Skeletal muscle satellite cell (primary cell): Measurements from ENCODE around the gene RALA.
"Not testable (repeated sequence)": the region's sequence is repeated elsewhere in the genome, so short reads cannot be mapped to it uniquely, and the experiment has no call there.

Source experiments
- H3K27me3 ChIP-seq: 2 replicates; pipeline ENCODE4 v1.7.0; 2013; ENCODE audit warnings: low read length; ENCODE audit not compliant: control insufficient read depth, insufficient read depth
- H3K36me3 ChIP-seq: 2 replicates; pipeline ENCODE4 v1.7.0; 2013; ENCODE audit warnings: mild to moderate bottlenecking, control low read depth, low read length; ENCODE audit not compliant: insufficient read depth
- H3K4me1 ChIP-seq: 2 replicates; pipeline ENCODE4 v1.7.0; 2013; ENCODE audit warnings: low read length; ENCODE audit not compliant: control insufficient read depth, insufficient read depth
- H3K4me2 ChIP-seq: 2 replicates; pipeline ENCODE4 v1.7.0; 2013; ENCODE audit warnings: mild to moderate bottlenecking, low read length
- H3K4me3 ChIP-seq: 2 replicates; pipeline ENCODE4 v1.7.0; 2013; ENCODE audit warnings: low read length
- H3K9ac ChIP-seq: 2 replicates; pipeline ENCODE4 v1.7.0; 2013; ENCODE audit warnings: mild to moderate bottlenecking, low read depth, low read length, moderate library complexity
- H3K9me3 ChIP-seq: replicated peaks from 2 replicates; pipeline ENCODE4 v1.7.0; 2013; ENCODE audit warnings: mild to moderate bottlenecking, control low read depth, low read length

RALA gene

DNA sequence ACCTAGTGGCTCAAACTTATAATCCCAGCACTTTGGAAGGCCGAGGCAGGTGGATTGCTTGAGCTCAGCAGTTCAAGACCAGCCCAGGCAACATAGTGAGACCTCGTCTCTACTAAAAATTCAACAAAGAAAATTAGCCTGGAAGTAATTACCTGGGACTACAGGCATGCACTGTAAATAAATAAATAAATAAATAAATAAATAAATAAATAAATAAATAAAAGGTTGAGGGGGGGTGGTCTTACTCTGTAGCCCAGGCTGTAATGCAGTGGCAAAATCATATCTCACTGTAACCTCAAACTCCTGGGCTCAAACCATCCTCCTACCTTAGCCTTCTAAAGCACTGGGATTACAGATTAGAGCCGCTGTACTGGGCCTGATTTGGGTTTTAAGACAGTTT is 50.5 kb downstream of the RALA start:
- Histone ChIP-seq H3K4me2 (no peak overlapping the region), H3K9ac (no peak overlapping the region), H3K36me3 (peaks cover 4% of the 10 kb centered on the region), H3K4me1 (no peaks in the 10 kb centered on the region), H3K9me3 (no peaks in the 10 kb centered on the region), H3K27me3 (no peaks in the 10 kb centered on the region), H3K4me3 (no peak overlapping the region)

DNA sequence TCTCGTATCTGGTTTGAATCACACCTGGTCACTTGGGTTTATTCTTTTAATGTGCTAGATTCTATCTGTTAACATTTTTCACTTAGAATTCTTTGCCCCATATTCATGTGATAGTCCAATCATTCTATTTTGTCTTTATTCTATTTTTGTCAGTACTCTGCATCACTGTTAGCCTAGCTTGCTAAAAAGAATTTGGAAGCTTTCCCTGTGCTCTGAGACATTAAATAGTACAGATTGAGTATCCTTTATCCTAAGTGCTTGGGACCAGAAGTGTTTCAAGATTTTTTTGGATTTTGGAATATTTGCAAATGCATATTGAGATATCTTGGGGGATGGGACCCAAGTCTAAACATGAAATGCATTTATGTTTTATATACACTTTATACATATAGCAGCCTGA is 51.0 kb downstream of the RALA start:
- no peaks in the 10 kb centered on the region for H3K9me3 ChIP-seq
- H3K36me3 ChIP-seq = peaks cover 4% of the 10 kb centered on the region
- no peaks in the 10 kb centered on the region for H3K4me1 ChIP-seq
- no peak overlapping the region for H3K4me3 ChIP-seq
- no peaks in the 10 kb centered on the region for H3K27me3 ChIP-seq
- H3K9ac ChIP-seq = no peak overlapping the region
- no peak overlapping the region for H3K4me2 ChIP-seq

GRCh38 chr7:39676346-39676745 is 53.0 kb downstream of the RALA start:
- no peak overlapping the region for H3K9ac ChIP-seq
- H3K4me2 ChIP-seq = no peak overlapping the region
- H3K36me3 ChIP-seq = peaks cover 4% of the 10 kb centered on the region
- H3K27me3 ChIP-seq = no peaks in the 10 kb centered on the region
- no peak overlapping the region for H3K4me3 ChIP-seq
- no peaks in the 10 kb centered on the region for H3K4me1 ChIP-seq
- no peaks in the 10 kb centered on the region for H3K9me3 ChIP-seq

DNA sequence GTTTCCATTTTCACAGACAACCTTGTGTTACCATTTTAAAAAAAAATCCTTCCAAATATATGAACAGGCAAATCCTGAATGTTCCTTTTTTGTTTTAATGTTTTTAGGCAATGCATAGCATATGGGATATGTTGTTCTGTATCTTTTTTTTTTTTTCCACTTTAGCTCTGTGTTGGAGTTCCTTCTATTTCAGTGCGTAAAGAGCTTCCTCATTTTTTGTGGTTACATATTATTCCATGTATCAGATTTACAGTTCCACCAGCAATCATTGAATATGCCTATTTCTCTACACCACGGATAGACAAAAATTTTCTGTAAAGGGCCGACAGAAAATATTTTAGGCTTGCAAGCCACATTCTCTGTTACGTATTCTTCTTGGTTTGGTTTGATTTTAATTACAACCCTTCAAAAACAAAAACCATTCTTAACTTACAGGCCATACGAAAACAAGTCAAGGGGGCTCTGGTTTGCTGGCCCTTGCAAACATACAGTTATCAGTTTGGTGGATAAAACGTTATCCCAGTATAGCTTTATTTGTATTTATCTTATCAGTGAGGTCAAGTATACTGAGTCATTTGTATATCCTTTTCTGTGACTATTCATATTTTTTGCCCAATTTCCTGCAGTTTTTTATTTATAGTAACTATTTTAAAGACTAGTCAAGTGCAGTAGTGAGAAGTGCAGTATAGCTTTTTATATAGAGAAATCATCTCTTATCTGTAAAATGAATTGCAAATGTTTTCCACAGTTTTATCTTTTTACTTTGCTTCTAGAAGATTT is 55.7 kb downstream of the RALA start:
- H3K27me3 ChIP-seq = no peaks in the 10 kb centered on the region
- no peaks in the 10 kb centered on the region for H3K9me3 ChIP-seq
- no peak overlapping the region for H3K9ac ChIP-seq
- H3K4me2 ChIP-seq = no peak overlapping the region
- H3K4me3 ChIP-seq = no peak overlapping the region
- H3K4me1 ChIP-seq = peaks cover 14% of the 10 kb centered on the region
- H3K36me3 ChIP-seq = peaks cover 4% of the 10 kb centered on the region

- not testable (repeated sequence) for H3K9ac ChIP-seq, H3K4me2 ChIP-seq, H3K4me3 ChIP-seq, H3K27me3 ChIP-seq, H3K9me3 ChIP-seq, H3K36me3 ChIP-seq
- peaks cover 17% of the 10 kb centered on the region for H3K4me1 ChIP-seq
These were observed 56.5 kb downstream of the RALA start for GRCh38 chr7:39679874-39680273.

DNA sequence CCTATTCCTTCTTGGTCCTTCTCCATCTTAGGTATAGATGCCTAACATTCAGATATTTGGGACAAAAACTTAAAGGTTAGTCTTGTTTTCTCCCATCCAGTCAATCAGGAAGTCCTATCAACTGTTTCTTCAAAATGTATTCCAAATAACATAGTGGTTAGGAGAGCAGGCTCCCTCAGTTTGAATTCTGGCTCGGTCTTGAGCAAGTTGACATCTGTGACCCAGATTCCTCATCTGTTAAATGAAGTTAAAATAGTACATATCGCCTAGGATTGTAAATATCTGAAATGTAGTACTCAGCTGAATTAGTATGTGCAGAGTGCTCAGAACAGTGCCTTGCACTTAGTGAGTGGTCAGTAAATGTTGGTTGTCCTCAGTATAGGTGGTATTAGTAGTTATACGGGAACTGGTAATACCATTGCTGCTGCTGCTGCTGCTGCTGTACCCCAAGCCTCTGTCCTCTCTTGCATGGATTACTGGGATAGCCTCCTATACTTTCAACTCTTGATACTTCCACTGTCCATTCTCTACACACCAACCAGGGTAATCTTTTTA is 58.6 kb downstream of the RALA start:
- Histone ChIP-seq H3K36me3 (peaks cover under 1% of the 10 kb centered on the region), H3K4me2 (no peak overlapping the region), H3K4me3 (no peak overlapping the region), H3K27me3 (no peaks in the 10 kb centered on the region), H3K9me3 (no peaks in the 10 kb centered on the region), H3K9ac (no peak overlapping the region), H3K4me1 (peaks cover 21% of the 10 kb centered on the region)

DNA sequence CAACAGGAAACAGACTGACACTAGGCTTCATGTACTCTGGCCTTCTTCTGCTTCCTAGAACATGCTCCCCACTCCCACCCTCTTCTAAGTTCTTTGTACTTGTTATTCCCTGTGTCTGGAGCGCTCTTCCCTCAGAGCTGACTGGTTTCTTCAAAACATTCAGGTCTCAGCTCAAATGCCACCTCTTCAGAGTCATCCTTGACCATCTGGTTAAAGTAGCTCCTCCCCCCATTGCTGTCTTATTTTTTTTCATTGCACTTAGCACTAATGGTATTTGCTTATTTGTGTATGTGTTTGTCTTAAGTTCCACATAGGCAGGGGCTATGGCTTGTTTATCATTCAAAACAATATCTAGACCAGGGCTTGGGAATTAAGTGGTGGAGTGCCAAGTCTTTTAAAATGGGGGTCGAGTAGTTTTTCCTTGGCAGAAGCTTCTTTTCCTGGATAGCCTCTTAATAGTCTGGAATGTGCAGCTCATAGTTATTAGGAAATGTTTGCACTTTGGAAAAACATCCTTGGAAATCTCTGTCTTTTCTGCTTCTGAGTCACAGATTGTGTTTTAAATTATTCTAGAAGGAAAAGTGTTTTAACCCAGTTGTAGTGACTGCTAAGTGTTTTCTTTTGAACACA is 60.0 kb downstream of the RALA start:
- peaks cover 8% of the 10 kb centered on the region for H3K36me3 ChIP-seq
- H3K27me3 ChIP-seq = no peaks in the 10 kb centered on the region
- peak overlapping the region; percentile 64 for H3K4me2 ChIP-seq
- no peak overlapping the region for H3K4me3 ChIP-seq
- H3K9ac ChIP-seq = no peak overlapping the region
- no peaks in the 10 kb centered on the region for H3K9me3 ChIP-seq
- peaks cover 21% of the 10 kb centered on the region for H3K4me1 ChIP-seq

DNA sequence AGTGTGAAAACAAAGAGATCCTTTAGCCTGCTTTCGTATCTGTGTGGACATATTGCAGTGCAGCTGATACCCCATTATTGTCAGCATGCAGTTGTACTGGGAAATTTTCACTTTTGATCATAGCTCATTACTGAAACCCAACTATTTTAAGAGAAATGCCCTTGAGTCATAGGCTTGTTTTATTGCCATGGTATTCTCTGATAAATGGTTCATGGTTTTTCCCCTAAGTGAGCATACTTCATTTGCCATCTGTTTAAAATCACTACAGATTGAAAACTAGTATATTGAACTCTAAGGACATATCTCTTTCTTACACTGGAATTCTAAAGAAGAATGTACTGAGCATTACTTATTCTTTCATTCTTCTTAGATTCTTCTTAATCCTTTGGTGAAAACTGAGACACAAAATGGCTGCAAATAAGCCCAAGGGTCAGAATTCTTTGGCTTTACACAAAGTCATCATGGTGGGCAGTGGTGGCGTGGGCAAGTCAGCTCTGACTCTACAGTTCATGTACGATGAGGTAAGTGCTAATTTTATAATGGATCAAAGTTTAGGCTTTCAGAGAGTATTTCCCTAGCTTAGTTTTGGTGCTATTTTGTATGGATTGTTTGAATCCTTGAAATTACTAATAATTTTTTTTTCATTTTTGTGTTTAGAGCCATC is 63.0 kb downstream of the RALA start:
- H3K27me3 ChIP-seq = no peaks in the 10 kb centered on the region
- no peak overlapping the region for H3K4me2 ChIP-seq
- H3K9ac ChIP-seq = no peak overlapping the region
- H3K36me3 ChIP-seq = peaks cover 21% of the 10 kb centered on the region
- H3K4me1 ChIP-seq = peaks cover 29% of the 10 kb centered on the region
- H3K9me3 ChIP-seq = no peaks in the 10 kb centered on the region
- no peak overlapping the region for H3K4me3 ChIP-seq

DNA sequence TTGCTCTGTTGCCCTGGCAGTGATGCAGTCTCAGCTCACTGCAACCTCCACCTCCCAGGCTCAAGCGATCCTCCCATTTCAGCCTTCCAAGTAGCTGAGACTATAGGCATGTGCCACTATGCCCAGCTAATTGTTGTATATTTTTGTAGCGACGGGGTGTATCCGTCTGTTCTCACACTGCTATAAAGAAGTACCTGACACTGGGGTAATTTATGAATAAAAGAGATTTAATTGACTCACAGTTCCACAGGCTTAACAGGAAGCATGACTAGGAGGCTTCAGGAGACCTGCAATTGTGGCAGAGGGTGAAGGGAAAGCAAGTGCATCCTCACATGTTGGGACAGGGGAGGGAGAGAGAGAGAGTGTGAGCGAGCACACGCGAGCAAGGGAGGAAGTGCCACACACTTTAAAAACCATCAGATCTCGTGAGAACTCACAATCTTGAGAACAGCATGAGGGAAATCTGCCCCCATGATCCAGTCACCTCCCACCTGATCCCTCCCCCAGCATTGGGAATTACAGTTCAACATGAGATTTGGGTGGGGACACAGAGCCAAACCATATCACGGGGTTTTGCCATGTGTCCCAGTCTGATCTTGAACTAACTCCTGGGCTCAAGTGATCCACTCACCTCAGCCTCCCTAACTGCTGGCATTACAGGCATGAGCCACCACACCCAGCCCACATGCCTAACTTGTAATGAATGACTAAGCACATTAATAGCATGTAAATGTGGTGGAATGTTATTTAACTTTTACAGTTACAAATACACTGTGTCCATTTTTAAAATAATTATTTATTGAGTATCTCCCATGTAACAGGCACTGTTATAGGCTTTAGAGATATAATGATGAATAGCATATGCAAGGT is 65.5 kb downstream of the RALA start:
- Histone ChIP-seq H3K4me3 (no peak overlapping the region), H3K9me3 (no peaks in the 10 kb centered on the region), H3K4me2 (no peak overlapping the region), H3K4me1 (peaks cover 29% of the 10 kb centered on the region), H3K36me3 (peaks cover 31% of the 10 kb centered on the region), H3K27me3 (no peaks in the 10 kb centered on the region), H3K9ac (no peak overlapping the region)

GRCh38 chr7:39691821-39692220 is 68.4 kb downstream of the RALA start:
- Histone ChIP-seq H3K27me3 (no peaks in the 10 kb centered on the region), H3K36me3 (peaks cover 45% of the 10 kb centered on the region), H3K9me3 (no peaks in the 10 kb centered on the region), H3K9ac (no peak overlapping the region), H3K4me3 (no peak overlapping the region), H3K4me2 (peak overlapping the region; percentile 2), H3K4me1 (peaks cover 19% of the 10 kb centered on the region)

GRCh38 chr7:39693086-39693485 is 69.7 kb downstream of the RALA start:
- peaks cover 19% of the 10 kb centered on the region for H3K4me1 ChIP-seq
- not testable (repeated sequence) for H3K9me3 ChIP-seq, H3K27me3 ChIP-seq, H3K4me2 ChIP-seq, H3K9ac ChIP-seq, H3K4me3 ChIP-seq
- H3K36me3 ChIP-seq = peaks cover 52% of the 10 kb centered on the region
